Measurements from ENCODE around the gene TEAD1.

The TEAD1 gene

GRCh38 chr11:12906501-12906900 lies 232.3 kb downstream of the TEAD1 start:
- Histone ChIP-seq H4K91ac (ENCODE audit: low read depth, low read length, poor library complexity) (no peak overlapping the region), H3K79me1 (ENCODE audit: low read depth, low read length) (no peaks in the 10 kb centered on the region), H2AFZ (ENCODE audit: low read length) (no peak overlapping the region), H3K27ac (replicated peaks; ENCODE audit: low read length) (no peak overlapping the region), H2BK12ac (ENCODE audit: low read length) (no peak overlapping the region), H3K18ac (ENCODE audit: low read length) (no peak overlapping the region), H3K36me3 (replicated peaks in 1 of 2; ENCODE audit: control insufficient read depth in 2 of 2, insufficient read depth in 2 of 2, low read length in 2 of 2) (peaks cover 8 to 85% of the 10 kb centered on the region in 2 donors), H3K27me3 (ENCODE audit: control insufficient read depth in 3 of 3, insufficient read depth in 3 of 3, low read depth in 1 of 3, low read length in 3 of 3) (no peaks in the 10 kb centered on the region), H3K9ac (ENCODE audit: low read depth, low read length, poor library complexity) (no peak overlapping the region), H3K14ac (ENCODE audit: low read length) (no peak overlapping the region), H3K4me3 (ENCODE audit: low read length in 2 of 2) (no peak overlapping the region), H3K23ac (ENCODE audit: low read depth, low read length, poor library complexity) (no peak overlapping the region), H3K9me3 (replicated peaks in 1 of 2; ENCODE audit: control insufficient read depth in 2 of 2, insufficient read depth in 1 of 2, low read depth in 1 of 2, low read length in 2 of 2) (no peaks in the 10 kb centered on the region), H4K8ac (ENCODE audit: low read depth, low read length) (no peak overlapping the region), H2BK15ac (ENCODE audit: low read length) (no peak overlapping the region), H2AK5ac (ENCODE audit: low read depth, low read length) (no peak overlapping the region), H3K4me2 (ENCODE audit: insufficient read depth, low read length, poor library complexity, severe bottlenecking) (no peak overlapping the region), H2BK5ac (ENCODE audit: low read length) (no peak overlapping the region), H3K4me1 (ENCODE audit: control insufficient read depth in 2 of 2, insufficient read depth in 1 of 2, low read depth in 1 of 2, low read length in 2 of 2) (peaks cover 3 to 10% of the 10 kb centered on the region in 2 donors), H2BK120ac (ENCODE audit: low read depth, low read length) (no peak overlapping the region), H3K4ac (ENCODE audit: low read length) (no peak overlapping the region)
- WGBS, 2 donors (ENCODE audit: extremely low coverage in 2 of 2, insufficient read length in 2 of 2, insufficient replicate concordance in 1 of 2): no CpG with 5 or more reads among the region's 4 CpGs
- no peak for DNase-seq (ENCODE audit: low spot score)

GRCh38 chr11:12909879-12910278 lies 235.7 kb downstream of the TEAD1 start:
- no peak overlapping the region for H3K4me3 ChIP-seq (ENCODE audit: low read length in 2 of 2)
- H3K27ac ChIP-seq (replicated peaks; ENCODE audit: low read length): no peak overlapping the region
- no peak overlapping the region for H3K4me2 ChIP-seq (ENCODE audit: insufficient read depth, low read length, poor library complexity, severe bottlenecking)

GRCh38 chr11:12914400-12914912 lies 240.2 kb downstream of the TEAD1 start:
- Histone ChIP-seq H3K4ac (ENCODE audit: low read length) (no peak overlapping the region), H4K91ac (ENCODE audit: low read depth, low read length, poor library complexity) (no peak overlapping the region), H3K14ac (ENCODE audit: low read length) (no peak overlapping the region), H2AK5ac (ENCODE audit: low read depth, low read length) (no peak overlapping the region), H2BK15ac (ENCODE audit: low read length) (no peak overlapping the region), H3K9me3 (replicated peaks in 1 of 2; ENCODE audit: control insufficient read depth in 2 of 2, insufficient read depth in 1 of 2, low read depth in 1 of 2, low read length in 2 of 2) (no peaks in the 10 kb centered on the region), H3K36me3 (replicated peaks in 1 of 2; ENCODE audit: control insufficient read depth in 2 of 2, insufficient read depth in 2 of 2, low read length in 2 of 2) (peaks cover 4 to 65% of the 10 kb centered on the region in 2 donors), H3K23ac (ENCODE audit: low read depth, low read length, poor library complexity) (no peak overlapping the region), H3K9ac (ENCODE audit: low read depth, low read length, poor library complexity) (no peak overlapping the region), H2BK12ac (ENCODE audit: low read length) (no peak overlapping the region), H3K4me2 (ENCODE audit: insufficient read depth, low read length, poor library complexity, severe bottlenecking) (no peak overlapping the region), H3K27ac (replicated peaks; ENCODE audit: low read length) (no peak overlapping the region), H2BK5ac (ENCODE audit: low read length) (no peak overlapping the region), H3K18ac (ENCODE audit: low read length) (peak overlapping the region; percentile 63), H3K4me1 (ENCODE audit: control insufficient read depth in 2 of 2, insufficient read depth in 1 of 2, low read depth in 1 of 2, low read length in 2 of 2) (peaks cover 4 to 16% of the 10 kb centered on the region in 2 donors), H2AFZ (ENCODE audit: low read length) (no peak overlapping the region), H4K8ac (ENCODE audit: low read depth, low read length) (no peak overlapping the region), H2BK120ac (ENCODE audit: low read depth, low read length) (no peak overlapping the region), H3K79me1 (ENCODE audit: low read depth, low read length) (no peaks in the 10 kb centered on the region), H3K4me3 (ENCODE audit: low read length in 2 of 2) (no peak overlapping the region), H3K27me3 (ENCODE audit: control insufficient read depth in 3 of 3, insufficient read depth in 3 of 3, low read depth in 1 of 3, low read length in 3 of 3) (no peaks in the 10 kb centered on the region)
- no CpG with 5 or more reads among the region's 11 CpGs for WGBS, 2 donors (ENCODE audit: extremely low coverage in 2 of 2, insufficient read length in 2 of 2, insufficient replicate concordance in 1 of 2)
- DNase-seq (ENCODE audit: low spot score): peak; percentile 64

More at GRCh38 chr11:12909879-12910278, 235.7 kb downstream of the TEAD1 start:
- no peaks in the 10 kb centered on the region for H3K27me3 ChIP-seq (ENCODE audit: control insufficient read depth in 3 of 3, insufficient read depth in 3 of 3, low read depth in 1 of 3, low read length in 3 of 3)
- no peak overlapping the region for H2AK5ac ChIP-seq (ENCODE audit: low read depth, low read length)
- no peak overlapping the region for H3K9ac ChIP-seq (ENCODE audit: low read depth, low read length, poor library complexity)
- no peak overlapping the region for H3K14ac ChIP-seq (ENCODE audit: low read length)
- no peak for DNase-seq (ENCODE audit: low spot score)
- H2AFZ ChIP-seq (ENCODE audit: low read length): no peak overlapping the region
- no peaks in the 10 kb centered on the region for H3K79me1 ChIP-seq (ENCODE audit: low read depth, low read length)
- peaks cover 4 to 13% of the 10 kb centered on the region in 2 donors for H3K4me1 ChIP-seq (ENCODE audit: control insufficient read depth in 2 of 2, insufficient read depth in 1 of 2, low read depth in 1 of 2, low read length in 2 of 2)
- H2BK12ac ChIP-seq (ENCODE audit: low read length): no peak overlapping the region
- WGBS, 2 donors (ENCODE audit: extremely low coverage in 2 of 2, insufficient read length in 2 of 2, insufficient replicate concordance in 1 of 2): no CpG with 5 or more reads among the region's 2 CpGs
- no peaks in the 10 kb centered on the region for H3K9me3 ChIP-seq (replicated peaks in 1 of 2; ENCODE audit: control insufficient read depth in 2 of 2, insufficient read depth in 1 of 2, low read depth in 1 of 2, low read length in 2 of 2)
- no peak overlapping the region for H3K4ac ChIP-seq (ENCODE audit: low read length)
- H4K8ac ChIP-seq (ENCODE audit: low read depth, low read length): no peak overlapping the region
- no peak overlapping the region for H3K18ac ChIP-seq (ENCODE audit: low read length)
- H2BK5ac ChIP-seq (ENCODE audit: low read length): no peak overlapping the region
- peaks cover 8 to 73% of the 10 kb centered on the region in 2 donors for H3K36me3 ChIP-seq (replicated peaks in 1 of 2; ENCODE audit: control insufficient read depth in 2 of 2, insufficient read depth in 2 of 2, low read length in 2 of 2)
- H2BK120ac ChIP-seq (ENCODE audit: low read depth, low read length): no peak overlapping the region
- H3K23ac ChIP-seq (ENCODE audit: low read depth, low read length, poor library complexity): no peak overlapping the region
- H2BK15ac ChIP-seq (ENCODE audit: low read length): no peak overlapping the region
- H4K91ac ChIP-seq (ENCODE audit: low read depth, low read length, poor library complexity): no peak overlapping the region

GRCh38 chr11:12915093-12915492 lies 240.9 kb downstream of the TEAD1 start:
- Histone ChIP-seq H4K8ac (ENCODE audit: low read depth, low read length) (no peak overlapping the region), H3K79me1 (ENCODE audit: low read depth, low read length) (no peaks in the 10 kb centered on the region), H3K4me2 (ENCODE audit: insufficient read depth, low read length, poor library complexity, severe bottlenecking) (no peak overlapping the region), H3K9me3 (replicated peaks in 1 of 2; ENCODE audit: control insufficient read depth in 2 of 2, insufficient read depth in 1 of 2, low read depth in 1 of 2, low read length in 2 of 2) (no peaks in the 10 kb centered on the region), H3K27me3 (ENCODE audit: control insufficient read depth in 3 of 3, insufficient read depth in 3 of 3, low read depth in 1 of 3, low read length in 3 of 3) (no peaks in the 10 kb centered on the region), H3K27ac (replicated peaks; ENCODE audit: low read length) (no peak overlapping the region), H3K4me3 (ENCODE audit: low read length in 2 of 2) (no peak overlapping the region), H3K36me3 (replicated peaks in 1 of 2; ENCODE audit: control insufficient read depth in 2 of 2, insufficient read depth in 2 of 2, low read length in 2 of 2) (peaks cover 4 to 64% of the 10 kb centered on the region in 2 donors), H2BK5ac (ENCODE audit: low read length) (no peak overlapping the region), H2BK120ac (ENCODE audit: low read depth, low read length) (no peak overlapping the region), H3K14ac (ENCODE audit: low read length) (no peak overlapping the region), H4K91ac (ENCODE audit: low read depth, low read length, poor library complexity) (no peak overlapping the region), H3K9ac (ENCODE audit: low read depth, low read length, poor library complexity) (no peak overlapping the region), H2BK12ac (ENCODE audit: low read length) (no peak overlapping the region), H2BK15ac (ENCODE audit: low read length) (no peak overlapping the region), H3K23ac (ENCODE audit: low read depth, low read length, poor library complexity) (no peak overlapping the region), H2AFZ (ENCODE audit: low read length) (no peak overlapping the region), H3K18ac (ENCODE audit: low read length) (no peak overlapping the region), H3K4me1 (ENCODE audit: control insufficient read depth in 2 of 2, insufficient read depth in 1 of 2, low read depth in 1 of 2, low read length in 2 of 2) (peaks cover 4 to 16% of the 10 kb centered on the region in 2 donors), H3K4ac (ENCODE audit: low read length) (no peak overlapping the region), H2AK5ac (ENCODE audit: low read depth, low read length) (no peak overlapping the region)
- no peak for DNase-seq (ENCODE audit: low spot score)
- no CpG with 5 or more reads among the region's 7 CpGs for WGBS, 2 donors (ENCODE audit: extremely low coverage in 2 of 2, insufficient read length in 2 of 2, insufficient replicate concordance in 1 of 2)

All from neuronal stem cell (in vitro differentiated cells).